ENCODE data around the gene OSBPL5. TPM values are rescaled to one million over a fixed set of nuclear protein-coding genes. Genes with fewer than 3 reads are reported as not detected.

OSBPL5 gene
- total RNA-seq, 2 experiments from 2014 or later = 0.63 to 2.7 TPM

GRCh38 chr11:3167143-3168119 is 2.3 kb upstream of the OSBPL5 start:
- CTCF ChIA-PET (ENCODE audit: unreplicated experiment) = no interaction called here
- Histone ChIP-seq H3K4me3 (ENCODE audit: low read depth, low read length, poor library complexity, severe bottlenecking) (no peak overlapping the region), H3K9me2 (ENCODE audit: insufficient read depth, low read length) (no peaks in the 10 kb centered on the region), H2AFZ (ENCODE audit: low read length) (no peak overlapping the region), H3K36me3 (ENCODE audit: insufficient read depth, low read length) (no peaks in the 10 kb centered on the region), H4K20me1 (ENCODE audit: insufficient read depth, low read length) (no peaks in the 10 kb centered on the region), H3K4me2 (ENCODE audit: low read length) (no peak overlapping the region), H3K9me3 (ENCODE audit: low read length) (no peaks in the 10 kb centered on the region), H3K79me2 (ENCODE audit: insufficient read depth, low read depth, low read length) (no peaks in the 10 kb centered on the region), H3K4me1 (ENCODE audit: insufficient read depth, low read length, poor library complexity, severe bottlenecking) (no peaks in the 10 kb centered on the region), H3K27ac (ENCODE audit: low read depth, low read length, poor library complexity, severe bottlenecking) (no peak overlapping the region)
- TF ChIP-seq EZH2phosphoT487 (IDR thresholded peaks at IDR 0.05; ENCODE audit: borderline replicate concordance, low read depth, low read length) = no peak
- no peak for TF ChIP-seq CTCF (conservative IDR thresholded peaks at IDR 0.05; ENCODE audit: low read length)
- no TSS peak for BruUV-seq (replicated peaks)
- intact Hi-C loops (cut with micrococcal nuclease; ENCODE audit: unreplicated experiment) = no loop called here
- POLR2A ChIA-PET = no interaction called here
- DNase-seq (ENCODE audit: low spot score) = no peak

- Histone ChIP-seq H3K27ac (ENCODE audit: low read depth, low read length, poor library complexity, severe bottlenecking) (no peak overlapping the region), H3K4me3 (ENCODE audit: low read depth, low read length, poor library complexity, severe bottlenecking) (no peak overlapping the region), H3K4me2 (ENCODE audit: low read length) (no peak overlapping the region), H3K9me2 (ENCODE audit: insufficient read depth, low read length) (no peaks in the 10 kb centered on the region), H3K79me2 (ENCODE audit: insufficient read depth, low read depth, low read length) (no peaks in the 10 kb centered on the region), H3K36me3 (ENCODE audit: insufficient read depth, low read length) (no peaks in the 10 kb centered on the region), H3K9me3 (ENCODE audit: low read length) (no peaks in the 10 kb centered on the region), H2AFZ (ENCODE audit: low read length) (no peak overlapping the region), H3K4me1 (ENCODE audit: insufficient read depth, low read length, poor library complexity, severe bottlenecking) (no peaks in the 10 kb centered on the region), H4K20me1 (ENCODE audit: insufficient read depth, low read length) (no peaks in the 10 kb centered on the region)
- no TSS peak for BruUV-seq (replicated peaks)
- no peak for DNase-seq (ENCODE audit: low spot score)
- ChIA-PET POLR2A (no interaction called here), CTCF (ENCODE audit: unreplicated experiment) (no interaction called here)
- intact Hi-C loops (cut with micrococcal nuclease; ENCODE audit: unreplicated experiment) = no loop called here
- no peak for TF ChIP-seq EZH2phosphoT487 (IDR thresholded peaks at IDR 0.05; ENCODE audit: borderline replicate concordance, low read depth, low read length)
- no peak for TF ChIP-seq CTCF (conservative IDR thresholded peaks at IDR 0.05; ENCODE audit: low read length)
Observed at GRCh38 chr11:3166268-3167142, 1.4 kb upstream of the OSBPL5 start.

Measured in OCI-LY7 (cell line).